GM21515 (cell line): ENCODE data around the gene MAGEB4.

Experiments used
- ATAC-seq: cut with Tn5 transposase; IDR thresholded peaks from one replicate; pipeline ENCODE4 v1.9.1; 2021; ENCODE audit not compliant: unreplicated experiment

The MAGEB4 gene

GRCh38 chrX:30283456-30284200, 41.8 kb downstream of the MAGEB4 start:
- ATAC-seq, result no peak
